ENCODE data around the gene SLC12A5.

SLC12A5 gene

DNA sequence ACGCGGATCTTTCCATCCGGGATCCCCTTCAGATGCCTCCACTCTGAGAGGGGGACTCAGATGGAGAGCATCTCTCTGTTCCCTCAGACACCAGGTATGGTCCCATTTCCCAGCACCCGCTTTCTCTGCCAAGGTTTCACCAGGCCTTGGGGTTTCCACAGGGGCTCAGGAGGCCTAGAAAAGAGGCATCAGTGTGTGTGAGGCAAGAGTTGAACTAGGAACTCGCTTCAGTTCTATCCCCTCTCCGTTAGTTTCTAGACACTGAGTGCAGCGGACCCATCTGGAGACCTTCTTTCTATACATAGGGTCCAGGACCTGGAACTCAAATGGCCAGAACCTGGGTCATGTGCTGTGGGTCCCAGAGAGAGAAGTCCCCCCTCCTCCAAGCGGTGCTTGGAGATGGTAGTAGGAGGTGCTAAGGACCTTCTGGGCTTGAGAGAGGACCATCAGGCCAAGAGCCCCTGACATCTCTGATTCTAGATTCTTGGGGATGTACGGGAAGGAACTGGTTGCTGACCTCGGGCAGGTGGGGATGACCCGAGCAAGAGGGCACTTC, 2.1 kb downstream of the SLC12A5 start:
- Histone ChIP-seq H2AFZ (ENCODE audit: low read length) (no peak overlapping the region), H3K79me2 (ENCODE audit: low read length) (no peaks in the 10 kb centered on the region), H3F3A (ENCODE audit: insufficient read depth, low read length) (no peaks in the 10 kb centered on the region), H4K20me1 (ENCODE audit: insufficient read depth, low read length) (no peaks in the 10 kb centered on the region), H3K9ac (ENCODE audit: low read length) (no peak overlapping the region), H3K27me3 (replicated peaks; ENCODE audit: insufficient read depth, low read length) (peaks cover 84% of the 10 kb centered on the region), H3K27ac (ENCODE audit: low read length) (no peak overlapping the region), H3K4me3 (ENCODE audit: low read length) (no peak overlapping the region), H3K36me3 (replicated peaks; ENCODE audit: insufficient read depth, low read length) (no peaks in the 10 kb centered on the region), H3K4me2 (ENCODE audit: low read depth, low read length) (no peak overlapping the region), H3K4me1 (ENCODE audit: low read length) (no peaks in the 10 kb centered on the region), H3K9me2 (replicated peaks; ENCODE audit: insufficient read depth, low read length) (no peaks in the 10 kb centered on the region), H3K9me3 (replicated peaks; ENCODE audit: insufficient read depth, low read length) (no peaks in the 10 kb centered on the region)
- no peak for DNase-seq
- TF ChIP-seq EZH2 (optimal IDR thresholded peaks at IDR 0.05; ENCODE audit: low read depth, low read length) (no peak), EZH2phosphoT487 (IDR thresholded peaks at IDR 0.05; ENCODE audit: low read length) (no peak)
- TF ChIP-seq, protein P1, sequence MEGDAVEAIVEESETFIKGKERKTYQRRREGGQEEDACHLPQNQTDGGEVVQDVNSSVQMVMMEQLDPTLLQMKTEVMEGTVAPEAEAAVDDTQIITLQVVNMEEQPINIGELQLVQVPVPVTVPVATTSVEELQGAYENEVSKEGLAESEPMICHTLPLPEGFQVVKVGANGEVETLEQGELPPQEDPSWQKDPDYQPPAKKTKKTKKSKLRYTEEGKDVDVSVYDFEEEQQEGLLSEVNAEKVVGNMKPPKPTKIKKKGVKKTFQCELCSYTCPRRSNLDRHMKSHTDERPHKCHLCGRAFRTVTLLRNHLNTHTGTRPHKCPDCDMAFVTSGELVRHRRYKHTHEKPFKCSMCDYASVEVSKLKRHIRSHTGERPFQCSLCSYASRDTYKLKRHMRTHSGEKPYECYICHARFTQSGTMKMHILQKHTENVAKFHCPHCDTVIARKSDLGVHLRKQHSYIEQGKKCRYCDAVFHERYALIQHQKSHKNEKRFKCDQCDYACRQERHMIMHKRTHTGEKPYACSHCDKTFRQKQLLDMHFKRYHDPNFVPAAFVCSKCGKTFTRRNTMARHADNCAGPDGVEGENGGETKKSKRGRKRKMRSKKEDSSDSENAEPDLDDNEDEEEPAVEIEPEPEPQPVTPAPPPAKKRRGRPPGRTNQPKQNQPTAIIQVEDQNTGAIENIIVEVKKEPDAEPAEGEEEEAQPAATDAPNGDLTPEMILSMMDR (IDR thresholded peaks at IDR 0.05; ENCODE audit: low read length), result no peak

DNA sequence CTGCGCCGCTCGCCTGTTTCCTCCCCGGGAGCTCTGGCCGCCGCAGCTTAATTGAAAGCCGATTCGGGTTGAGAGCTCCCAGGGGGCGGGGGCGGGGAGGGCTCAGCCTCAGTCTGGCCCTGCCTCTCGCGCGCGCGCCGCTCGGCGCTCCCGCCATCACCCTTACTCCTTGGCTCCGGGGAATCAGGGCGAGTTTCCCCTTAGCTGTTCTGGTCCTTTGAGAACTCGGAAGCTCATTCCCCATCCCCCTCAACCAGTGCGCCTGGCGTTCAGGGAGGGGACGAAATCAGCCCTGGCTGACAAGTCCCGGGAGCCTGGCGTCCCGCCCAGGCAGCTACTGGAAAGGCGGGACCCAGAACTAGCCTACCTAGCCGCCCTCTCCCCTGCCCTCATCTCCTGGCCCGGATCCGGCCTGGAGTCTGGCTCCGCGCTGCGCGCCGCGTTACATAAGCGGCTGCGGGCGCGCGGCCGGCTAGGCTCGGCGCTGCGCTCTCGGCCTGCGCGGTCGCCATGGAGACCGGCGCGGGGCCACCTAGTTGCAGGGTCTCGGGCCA, 2.8 kb downstream of the SLC12A5 start:
- Histone ChIP-seq H3K27ac (ENCODE audit: low read length) (no peak overlapping the region), H3F3A (ENCODE audit: insufficient read depth, low read length) (no peaks in the 10 kb centered on the region), H2AFZ (ENCODE audit: low read length) (no peak overlapping the region), H3K9me2 (replicated peaks; ENCODE audit: insufficient read depth, low read length) (no peaks in the 10 kb centered on the region), H3K9ac (ENCODE audit: low read length) (no peak overlapping the region), H3K27me3 (replicated peaks; ENCODE audit: insufficient read depth, low read length) (peaks cover 87% of the 10 kb centered on the region), H3K9me3 (replicated peaks; ENCODE audit: insufficient read depth, low read length) (no peaks in the 10 kb centered on the region), H4K20me1 (ENCODE audit: insufficient read depth, low read length) (no peaks in the 10 kb centered on the region), H3K79me2 (ENCODE audit: low read length) (no peaks in the 10 kb centered on the region), H3K36me3 (replicated peaks; ENCODE audit: insufficient read depth, low read length) (no peaks in the 10 kb centered on the region), H3K4me3 (ENCODE audit: low read length) (no peak overlapping the region), H3K4me2 (ENCODE audit: low read depth, low read length) (no peak overlapping the region), H3K4me1 (ENCODE audit: low read length) (no peaks in the 10 kb centered on the region)
- no peak for TF ChIP-seq EZH2phosphoT487 (IDR thresholded peaks at IDR 0.05; ENCODE audit: low read length)
- no peak for TF ChIP-seq EZH2 (optimal IDR thresholded peaks at IDR 0.05; ENCODE audit: low read depth, low read length)
- TF ChIP-seq, protein P1 (IDR thresholded peaks at IDR 0.05; ENCODE audit: low read length), result no peak
- DNase-seq, result no peak

DNA sequence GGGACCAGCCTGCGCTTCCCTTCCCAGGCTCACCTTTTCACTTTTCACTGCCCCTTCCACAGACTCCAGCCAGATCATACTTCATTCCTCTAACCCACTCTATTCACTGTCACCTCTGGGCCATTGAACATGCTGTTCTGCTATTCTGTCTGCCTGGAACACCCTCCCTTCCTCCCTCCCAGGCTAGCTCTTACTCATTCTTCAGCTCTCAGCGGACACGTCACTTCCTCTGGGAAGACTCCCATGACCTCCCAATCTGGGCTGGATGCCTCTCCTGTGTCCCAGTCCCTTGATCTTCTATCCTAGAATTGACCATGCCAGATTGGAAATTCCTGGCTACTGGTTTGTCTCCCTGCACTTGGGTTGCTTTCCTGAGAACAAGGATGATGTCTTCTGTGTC, 5.0 kb downstream of the SLC12A5 start:
- Histone ChIP-seq H3K79me2 (ENCODE audit: low read length) (no peaks in the 10 kb centered on the region), H3K9ac (ENCODE audit: low read length) (no peak overlapping the region), H3K4me3 (ENCODE audit: low read length) (no peak overlapping the region), H2AFZ (ENCODE audit: low read length) (no peak overlapping the region), H3K4me1 (ENCODE audit: low read length) (no peaks in the 10 kb centered on the region), H3K27me3 (replicated peaks; ENCODE audit: insufficient read depth, low read length) (peaks cover 78% of the 10 kb centered on the region), H4K20me1 (ENCODE audit: insufficient read depth, low read length) (no peaks in the 10 kb centered on the region), H3K36me3 (replicated peaks; ENCODE audit: insufficient read depth, low read length) (no peaks in the 10 kb centered on the region), H3K4me2 (ENCODE audit: low read depth, low read length) (no peak overlapping the region), H3K9me2 (replicated peaks; ENCODE audit: insufficient read depth, low read length) (no peaks in the 10 kb centered on the region), H3K9me3 (replicated peaks; ENCODE audit: insufficient read depth, low read length) (no peaks in the 10 kb centered on the region), H3F3A (ENCODE audit: insufficient read depth, low read length) (no peaks in the 10 kb centered on the region), H3K27ac (ENCODE audit: low read length) (no peak overlapping the region)
- no peak for DNase-seq
- TF ChIP-seq EZH2phosphoT487 (IDR thresholded peaks at IDR 0.05; ENCODE audit: low read length), result no peak
- TF ChIP-seq EZH2 (optimal IDR thresholded peaks at IDR 0.05; ENCODE audit: low read depth, low read length), result no peak
- TF ChIP-seq, protein P1 (IDR thresholded peaks at IDR 0.05; ENCODE audit: low read length), result no peak
